ENCODE measurements around the gene CWF19L1. TPM values are rescaled to one million over a fixed set of nuclear protein-coding genes. Genes with fewer than 3 reads are reported as not detected.

CWF19L1 gene
- polyA plus RNA-seq, 4 donors = 27.7 to 36.2 (median 29.6) TPM

GRCh38 chr10:100184426-100184825 is 83.0 kb downstream of the CWF19L1 start:
- DNase-seq (ENCODE audit: low read depth in 4 of 4, low spot score in 2 of 4) = no peak

- DNase-seq (ENCODE audit: low read depth in 4 of 4, low spot score in 2 of 4) = no peak
These were observed 84.0 kb downstream of the CWF19L1 start for GRCh38 chr10:100183481-100183880.

- DNase-seq (ENCODE audit: low read depth in 4 of 4, low spot score in 2 of 4) = no peak
These were observed 84.5 kb downstream of the CWF19L1 start for GRCh38 chr10:100182908-100183307.

Other genes starting within 250 kb of the CWF19L1 start
- 1 to 10 TPM; 2.4 to 3.2 (median 2.7) TPM for gene CPN1, start 185.8 kb downstream of the CWF19L1 start, polyA plus RNA-seq (ENCODE audit: insufficient read length in 4 of 4)
- gene ERLIN1, start 81.6 kb downstream of the CWF19L1 start, polyA plus RNA-seq (ENCODE audit: insufficient read length in 4 of 4) = 10 to 100 TPM; 46.7 to 59.2 (median 48.8) TPM
- 10 to 100 TPM; 25.4 to 34.6 (median 26.7) TPM for gene CHUK, start 38.0 kb downstream of the CWF19L1 start, polyA plus RNA-seq (ENCODE audit: insufficient read length in 4 of 4)
- 10 to 100 TPM; 31.9 to 41.5 (median 38.0) TPM for gene BLOC1S2, start 19.0 kb upstream of the CWF19L1 start, polyA plus RNA-seq (ENCODE audit: insufficient read length in 4 of 4)
- under 1 TPM in 3 of 4 donors, not detected in 1; 0.10 to 0.71 (median 0.44) TPM for gene PKD2L1, start 62.6 kb upstream of the CWF19L1 start, polyA plus RNA-seq (ENCODE audit: insufficient read length in 4 of 4)
- 10 to 100 TPM; 32.2 to 54.7 (median 44.1) TPM for gene SCD, start 79.6 kb upstream of the CWF19L1 start, polyA plus RNA-seq (ENCODE audit: insufficient read length in 4 of 4)
- gene WNT8B, start 195.4 kb upstream of the CWF19L1 start, polyA plus RNA-seq (ENCODE audit: insufficient read length in 4 of 4) = 1 to 10 TPM in 2 of 4 donors, under 1 TPM in 2; 0.69 to 1.0 (median 1.00) TPM

Data from left renal cortex interstitium (tissue), 4 donors.